NB4 (cell line): ENCODE data around the gene OR4F15.

ENCODE experiments used
- CTCF ChIP-seq: IDR thresholded peaks from one replicate; pipeline ENCODE4 v1.5.1; 2012; ENCODE audit warnings: low read depth, low read length
- POLR2A ChIP-seq: IDR thresholded peaks from 2 replicates; pipeline ENCODE4 v1.6.1; 2011; ENCODE audit warnings: mild to moderate bottlenecking; ENCODE audit not compliant: insufficient read length; ENCODE audit errors: extremely low read depth

GRCh38 chr15:101827257-101827656, 15.3 kb downstream of the OR4F15 start:
- no peak for TF ChIP-seq POLR2A
- TF ChIP-seq CTCF: no peak
